Sigmoid colon (tissue), 4 donors: Measurements from ENCODE around the gene PPP2R5A.

Experiments used
- POLR2AphosphoS5 ChIP-seq, 4 donors: sonication (generic); formaldehyde crosslinking; IDR thresholded peaks; one replicate each; pipeline ENCODE4 v1.6.1; 2017; ENCODE audit warnings: antibody characterized with exemption in 4 of 4
- TF ChIP-seq, protein P1 (sequence below), 4 experiments: fragments of 450-650 bp in 3 of 4; fragments of 200-600 bp in 1 of 4; IDR thresholded peaks; one replicate each; pipeline ENCODE4 v1.5.1; 2016 to 2019; ENCODE audit warnings: antibody characterized with exemption in 4 of 4, mild to moderate bottlenecking in 3 of 4, moderate library complexity in 2 of 4

DNA sequence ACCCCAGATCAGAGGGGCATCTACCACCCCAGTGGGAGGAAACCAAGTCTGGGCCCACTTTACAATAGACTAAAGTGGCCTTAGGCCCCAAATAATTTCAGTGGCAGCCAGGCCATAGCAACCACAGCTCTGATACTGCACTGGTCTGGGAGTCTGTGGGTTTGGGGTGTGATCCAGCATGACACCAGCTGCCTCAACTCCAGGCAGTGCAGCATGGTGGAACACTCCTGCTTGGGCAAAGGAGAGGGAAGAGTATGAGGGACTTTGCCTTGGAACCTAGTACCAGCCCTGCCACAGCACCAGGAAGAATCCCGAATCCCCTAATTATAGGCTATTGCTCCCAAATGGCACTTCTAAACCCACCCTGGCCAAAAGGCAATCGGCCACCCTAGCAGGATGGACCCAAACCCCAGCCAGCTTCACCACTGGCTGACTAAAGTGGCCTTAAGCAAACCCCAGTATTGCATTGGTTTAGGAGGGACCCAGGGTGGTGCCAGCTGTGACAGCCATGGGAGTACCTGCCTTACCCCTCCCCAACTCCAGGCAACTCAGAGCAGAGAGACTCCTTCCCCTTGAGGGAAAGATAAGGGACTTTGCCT lies 82.4 kb downstream of the PPP2R5A start:
- TF ChIP-seq, protein P1, sequence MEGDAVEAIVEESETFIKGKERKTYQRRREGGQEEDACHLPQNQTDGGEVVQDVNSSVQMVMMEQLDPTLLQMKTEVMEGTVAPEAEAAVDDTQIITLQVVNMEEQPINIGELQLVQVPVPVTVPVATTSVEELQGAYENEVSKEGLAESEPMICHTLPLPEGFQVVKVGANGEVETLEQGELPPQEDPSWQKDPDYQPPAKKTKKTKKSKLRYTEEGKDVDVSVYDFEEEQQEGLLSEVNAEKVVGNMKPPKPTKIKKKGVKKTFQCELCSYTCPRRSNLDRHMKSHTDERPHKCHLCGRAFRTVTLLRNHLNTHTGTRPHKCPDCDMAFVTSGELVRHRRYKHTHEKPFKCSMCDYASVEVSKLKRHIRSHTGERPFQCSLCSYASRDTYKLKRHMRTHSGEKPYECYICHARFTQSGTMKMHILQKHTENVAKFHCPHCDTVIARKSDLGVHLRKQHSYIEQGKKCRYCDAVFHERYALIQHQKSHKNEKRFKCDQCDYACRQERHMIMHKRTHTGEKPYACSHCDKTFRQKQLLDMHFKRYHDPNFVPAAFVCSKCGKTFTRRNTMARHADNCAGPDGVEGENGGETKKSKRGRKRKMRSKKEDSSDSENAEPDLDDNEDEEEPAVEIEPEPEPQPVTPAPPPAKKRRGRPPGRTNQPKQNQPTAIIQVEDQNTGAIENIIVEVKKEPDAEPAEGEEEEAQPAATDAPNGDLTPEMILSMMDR (IDR thresholded peaks at IDR 0.05) = no peak
- TF ChIP-seq POLR2AphosphoS5 (IDR thresholded peaks at IDR 0.05) = no peak
